HG03039 (cell line): ENCODE data around the gene NELFE.
"Not testable (repeated sequence)": the region's sequence is repeated elsewhere in the genome, so short reads cannot be mapped to it uniquely, and the experiment has no call there.

Experiments used
- ATAC-seq: cut with Tn5 transposase; IDR thresholded peaks from one replicate; pipeline ENCODE4 v1.9.1; 2021; ENCODE audit warnings: mild to moderate bottlenecking, moderate library complexity; ENCODE audit not compliant: unreplicated experiment

Gene NELFE

GRCh38 chr6:31922942-31923341, 35.8 kb downstream of the NELFE start:
- ATAC-seq, result no peak

DNA sequence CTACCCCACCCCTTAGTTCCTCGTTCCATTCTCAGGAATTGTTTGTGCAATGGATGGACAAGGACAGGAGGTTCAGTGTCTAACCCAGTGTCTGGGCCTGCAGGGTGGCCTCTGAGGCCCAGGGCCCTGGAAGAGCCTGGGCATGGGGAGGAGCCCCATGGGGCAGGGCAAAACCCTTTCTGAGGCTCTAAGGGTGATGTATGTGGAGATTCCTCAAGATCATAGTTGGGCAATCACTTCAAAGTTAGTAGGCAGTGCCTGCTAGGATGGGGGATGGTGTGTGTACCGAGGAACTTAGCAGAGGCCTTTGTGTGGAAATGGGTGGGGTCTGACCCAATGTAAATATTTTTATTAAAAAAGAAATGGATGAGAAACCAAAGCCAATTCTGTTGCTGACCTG, 38.0 kb downstream of the NELFE start:
- no peak for ATAC-seq

DNA sequence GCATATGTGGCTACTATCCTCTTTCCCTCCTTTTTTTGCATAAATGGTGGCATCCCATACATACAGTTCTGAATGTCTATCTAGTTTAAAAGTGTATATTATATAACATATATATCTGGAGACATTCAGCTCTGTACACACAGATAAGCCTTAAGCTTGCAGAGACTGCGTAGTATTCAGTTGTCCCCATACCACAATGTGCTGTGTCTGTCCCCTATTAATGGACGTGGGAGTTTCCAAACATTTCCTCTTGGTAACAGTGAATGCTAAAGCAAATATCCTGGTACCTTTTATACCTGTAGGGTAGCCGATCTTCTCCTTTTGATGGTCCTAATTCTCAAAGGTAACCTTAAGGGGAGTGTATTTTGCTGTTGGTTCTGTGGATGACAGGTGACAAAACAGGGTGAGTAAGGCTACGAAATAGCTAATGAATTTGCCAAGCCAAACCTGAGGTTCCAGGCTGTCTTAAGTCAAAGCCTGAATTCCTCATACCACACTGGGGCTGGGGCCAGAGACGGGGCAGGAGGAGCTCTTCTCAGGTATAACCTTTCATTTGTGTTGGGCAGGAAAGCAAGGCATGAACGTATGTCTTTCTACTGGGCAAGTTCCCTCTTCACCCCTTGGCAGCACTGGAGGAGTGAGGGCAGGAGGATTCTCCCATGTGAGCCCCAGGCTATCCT, 39.0 kb downstream of the NELFE start:
- no peak for ATAC-seq

GRCh38 chr6:31918069-31918720, 40.6 kb downstream of the NELFE start:
- no peak for ATAC-seq

- ATAC-seq, result no peak
These were observed 43.0 kb downstream of the NELFE start for GRCh38 chr6:31915756-31916155.

DNA sequence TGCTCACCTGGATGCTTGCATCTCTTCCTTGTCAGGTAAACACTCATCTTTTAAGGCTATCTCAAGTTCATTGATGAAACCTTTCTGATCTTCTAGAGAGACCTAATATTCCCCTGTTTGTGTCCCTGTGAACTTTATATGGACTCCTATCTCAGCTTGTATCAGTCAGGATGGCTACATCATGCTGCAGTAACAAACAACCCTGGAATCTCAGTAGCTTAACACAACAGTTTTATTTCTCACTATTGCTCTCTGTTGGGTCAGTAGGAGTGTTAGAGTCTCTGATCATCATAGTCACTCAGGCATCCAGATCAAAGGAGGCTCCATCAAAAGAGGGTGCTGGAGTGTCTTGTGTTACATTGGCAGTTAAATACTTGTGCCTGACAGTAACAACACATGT, 43.4 kb downstream of the NELFE start:
- ATAC-seq, result no peak

- ATAC-seq, result no peak
These were observed 46.8 kb downstream of the NELFE start for GRCh38 chr6:31911826-31912585.

DNA sequence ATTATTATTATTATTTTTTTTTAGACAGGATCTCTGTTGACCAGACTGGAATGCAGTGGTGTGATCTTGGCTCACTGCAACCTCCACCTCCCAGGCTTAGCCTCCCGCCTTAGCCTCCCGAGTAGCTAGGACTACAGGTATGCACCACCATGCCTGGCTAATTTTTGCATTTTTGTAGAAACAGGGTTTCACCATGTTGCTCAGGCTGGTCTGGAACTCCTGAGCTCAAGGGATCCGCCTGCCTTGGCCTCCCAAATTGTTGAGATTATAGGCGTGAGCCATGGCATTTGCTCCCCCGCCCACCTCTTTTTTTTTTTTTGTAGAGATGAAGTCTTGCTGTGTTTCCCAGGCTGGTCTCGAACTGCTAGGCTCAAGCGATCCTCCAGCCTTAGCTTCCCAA, 49.5 kb downstream of the NELFE start:
- not testable (repeated sequence) for ATAC-seq

- peak; percentile 59 for ATAC-seq
These were observed 50.0 kb downstream of the NELFE start for GRCh38 chr6:31908791-31909190.

DNA sequence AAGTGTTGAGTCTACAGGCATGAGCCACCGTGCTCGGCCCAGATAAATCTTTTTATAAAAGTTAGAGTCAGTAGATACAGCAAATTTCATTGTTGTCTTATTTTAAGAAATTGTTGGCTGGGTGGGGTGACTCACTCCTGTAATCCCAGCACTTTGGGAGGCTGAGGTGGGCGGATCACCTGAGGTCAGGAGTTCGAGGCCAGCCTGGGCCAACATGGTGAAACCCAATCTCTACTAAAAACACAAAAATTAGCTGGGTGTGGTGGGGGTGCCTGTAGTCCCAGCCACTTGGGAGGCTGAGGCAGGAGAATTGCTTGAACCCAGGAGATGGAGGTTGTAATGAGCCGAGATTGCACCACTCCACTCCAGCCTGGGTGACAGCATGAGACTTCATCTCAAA, 50.5 kb downstream of the NELFE start:
- not testable (repeated sequence) for ATAC-seq

DNA sequence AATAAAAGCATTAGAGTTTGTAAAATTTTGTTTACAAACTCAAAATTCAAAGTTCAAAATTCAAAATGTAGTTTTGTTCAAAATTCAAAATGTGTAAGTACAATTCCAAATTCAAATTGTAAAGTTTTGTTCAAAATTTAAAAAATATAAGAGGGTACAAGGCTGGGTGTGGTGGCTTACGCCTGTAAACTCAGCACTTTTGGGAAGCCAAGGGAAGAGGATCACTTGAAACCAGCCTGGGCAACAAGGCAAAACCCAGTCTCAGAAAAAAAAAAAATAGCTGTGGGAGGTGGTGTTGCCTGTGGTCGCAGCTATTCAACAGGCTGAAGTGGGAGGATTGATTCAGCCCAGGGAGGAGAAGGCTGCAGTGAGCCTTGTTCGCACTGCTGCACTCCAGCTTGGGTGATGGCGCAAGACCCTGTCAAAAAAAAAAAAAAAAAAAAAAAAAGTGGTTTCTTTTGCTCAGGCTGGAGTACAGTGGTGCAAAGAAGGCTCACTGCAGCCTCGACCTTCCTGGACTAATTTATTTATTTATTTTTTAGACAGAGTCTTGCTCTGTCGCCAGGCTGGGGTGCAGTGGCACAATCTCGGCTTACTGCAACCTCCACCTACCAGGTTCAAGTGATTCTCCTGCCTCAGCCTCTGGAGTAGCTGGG, 51.5 kb downstream of the NELFE start:
- no peak for ATAC-seq

- not testable (repeated sequence) for ATAC-seq
These were observed 52.0 kb downstream of the NELFE start for GRCh38 chr6:31906727-31907126.

DNA sequence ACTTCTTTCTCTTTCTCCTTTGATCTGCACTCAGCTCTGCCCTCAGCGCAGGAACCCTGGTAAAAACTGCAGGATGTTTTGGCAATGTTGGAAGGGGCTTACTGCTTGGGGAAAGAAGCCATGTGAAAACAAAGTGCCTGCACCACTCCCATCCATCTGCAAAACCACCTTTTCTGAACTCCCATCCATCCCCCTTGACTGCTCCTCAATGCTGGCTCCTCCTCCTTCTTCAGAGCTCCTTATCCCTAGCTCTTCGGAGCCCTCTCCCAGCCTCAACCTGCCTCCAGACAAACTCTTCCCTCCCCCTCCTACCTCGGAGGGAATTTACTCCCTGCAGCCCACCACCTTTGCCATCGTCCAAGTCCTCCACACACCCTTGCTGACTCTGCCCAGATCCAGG, 52.6 kb downstream of the NELFE start:
- ATAC-seq, result no peak

- ATAC-seq, result no peak
These were observed 53.7 kb downstream of the NELFE start for GRCh38 chr6:31905041-31905440.

GRCh38 chr6:31903957-31904356, 54.8 kb downstream of the NELFE start:
- ATAC-seq, result no peak
